B cell (primary cell): ENCODE measurements around the gene WASF2. TPM values are rescaled to one million over a fixed set of nuclear protein-coding genes. Genes with fewer than 3 reads are reported as not detected.

Source experiments
- ATAC-seq: fragments of 200-7000 bp; cut with Tn5 transposase; one replicate; pipeline ENCODE4 v1.10.0; 2021; ENCODE audit warnings: low read depth, mild to moderate bottlenecking, moderate number of reproducible peaks, moderate library complexity
- CTCF ChIA-PET: fragments of 350-600 bp; sonication (Branson Sonifier 250); formaldehyde crosslinking; loops from one replicate; lab custom pipeline; 2021; ENCODE audit warnings: antibody characterized with exemption, inconsistent platforms; lab: Charles Lee
- POLR2A ChIA-PET: fragments of 350-600 bp; sonication (Branson Sonifier 250); formaldehyde crosslinking; loops from one replicate; lab custom pipeline; 2021; ENCODE audit warnings: antibody characterized with exemption; lab: Charles Lee
- DNase-seq: peaks from one replicate; pipeline ENCODE4 v3.0.0; 2013
- H2AFZ ChIP-seq: 2 replicates; pipeline ENCODE4 v1.6.1; 2012; ENCODE audit warnings: mild to moderate bottlenecking, low read depth, low read length; ENCODE audit not compliant: insufficient read depth, poor library complexity, severe bottlenecking
- H3K27ac ChIP-seq, 2 donors: 1 replicate in 1 of 2; 2 replicates in 1 of 2; pipeline ENCODE4 v1.5.1; 2012 to 2013; ENCODE audit warnings: low read length in 2 of 2, mild to moderate bottlenecking in 2 of 2, moderate library complexity in 1 of 2
- H3K27me3 ChIP-seq, 4 experiments: fragments of 200-600 bp in 1 of 4; sonication (generic) in 1 of 4; replicated peaks in 1 of 4; 1 replicate in 2 of 4; 2 replicates in 2 of 4; pipeline versions ENCODE4 v1.6.1 to v1.7.0; 2013 to 2016; ENCODE audit warnings: low read length in 3 of 4, mild to moderate bottlenecking in 2 of 4, mixed read lengths in 1 of 4, moderate library complexity in 1 of 4; ENCODE audit not compliant: insufficient read depth in 4 of 4, control insufficient read depth in 3 of 4; ENCODE audit errors: control extremely low read depth in 1 of 4
- H3K36me3 ChIP-seq, 2 experiments: replicated peaks in 1 of 2; 1 replicate in 1 of 2; 2 replicates in 1 of 2; pipeline versions ENCODE4 v1.6.1 to v1.7.1; 2013; ENCODE audit warnings: low read length in 1 of 2; ENCODE audit not compliant: insufficient read depth in 2 of 2, control insufficient read depth in 1 of 2; ENCODE audit errors: control extremely low read depth in 1 of 2, extremely low read depth in 1 of 2
- H3K4me1 ChIP-seq, 2 donors: fragments of 200-600 bp in 1 of 2; sonication (generic) in 1 of 2; 1 replicate in 1 of 2; 2 replicates in 1 of 2; pipeline versions ENCODE4 v1.5.1 to v1.6.1; 2013 to 2017; ENCODE audit warnings: low read length in 2 of 2; ENCODE audit not compliant: control insufficient read depth in 2 of 2, insufficient read depth in 2 of 2
- H3K4me2 ChIP-seq: replicated peaks from 2 replicates; pipeline ENCODE3; 2012; ENCODE audit warnings: mild to moderate bottlenecking, low read depth, low read length; ENCODE audit not compliant: poor library complexity, severe bottlenecking
- H3K4me3 ChIP-seq, 5 experiments: fragments of 200-600 bp in 1 of 5; sonication (generic) in 1 of 5; 1 replicate in 3 of 5; 2 replicates in 2 of 5; pipeline versions ENCODE4 v1.5.1 to v1.7.0; 2011 to 2016; ENCODE audit warnings: low read length in 4 of 5, mild to moderate bottlenecking in 4 of 5, low read depth in 2 of 5, control low read depth in 1 of 5, moderate library complexity in 1 of 5; ENCODE audit not compliant: insufficient read depth in 1 of 5; ENCODE audit errors: control extremely low read depth in 1 of 5, extremely low read depth in 1 of 5
- H3K79me2 ChIP-seq: fragments of 200-600 bp; sonication (generic); one replicate; pipeline ENCODE4 v1.6.0; 2016; ENCODE audit warnings: low read length; ENCODE audit not compliant: control insufficient read depth, insufficient read depth
- H3K9ac ChIP-seq: fragments of 200-600 bp; sonication (generic); 2 replicates; pipeline ENCODE4 v1.6.1; 2017; ENCODE audit warnings: mild to moderate bottlenecking, low read length, moderate library complexity
- H3K9me3 ChIP-seq, 3 donors: one replicate each; pipeline versions ENCODE4 v1.6.1 to v1.7.1; 2013; ENCODE audit warnings: low read length in 2 of 3; ENCODE audit not compliant: control insufficient read depth in 2 of 3, insufficient read depth in 1 of 3; ENCODE audit errors: control extremely low read depth in 1 of 3
- H4K20me1 ChIP-seq: 2 replicates; pipeline ENCODE4 v1.6.0; 2012; ENCODE audit warnings: mild to moderate bottlenecking, low read length; ENCODE audit not compliant: insufficient read depth, control insufficient read depth, poor library complexity, severe bottlenecking
- H3K27ac Mint-ChIP-seq: one replicate; pipeline ENCODE4 v1.8.0; 2021; ENCODE audit warnings: mixed read lengths
- H3K27me3 Mint-ChIP-seq: one replicate; pipeline ENCODE4 v1.8.0; 2021; ENCODE audit warnings: mixed read lengths
- H3K4me1 Mint-ChIP-seq: one replicate; pipeline ENCODE4 v1.8.0; 2021; ENCODE audit warnings: mixed read lengths
- H3K4me3 Mint-ChIP-seq: one replicate; pipeline ENCODE4 v1.8.0; 2021; ENCODE audit warnings: mixed read lengths
- H3K9me3 Mint-ChIP-seq: one replicate; pipeline ENCODE4 v1.8.0; 2022; ENCODE audit warnings: mixed read lengths; ENCODE audit not compliant: insufficient read depth
- CTCF ChIP-seq: fragments of 200-600 bp; IDR thresholded peaks from one replicate; pipeline ENCODE4 v1.8.0; 2022; ENCODE audit warnings: antibody characterized with exemption, mild to moderate bottlenecking
- EZH2 ChIP-seq: IDR thresholded peaks from 2 replicates; pipeline ENCODE4 v1.6.1; 2012; ENCODE audit warnings: borderline replicate concordance, low read depth, mild to moderate bottlenecking, moderate library complexity, low read length; ENCODE audit not compliant: insufficient read depth, poor library complexity, severe bottlenecking
- WGBS: methylation state at CpG from one replicate; pipeline ENCODE4 v1.1.5; 2013; ENCODE audit warnings: missing lambda C conversion rate; ENCODE audit not compliant: insufficient coverage; 5-methylcytosine and 5-hydroxymethylcytosine counted together
- intact Hi-C: fragments of 100-400 bp; cut with micrococcal nuclease; formaldehyde crosslinking; loops from one replicate; pipeline ENCODE4 v1.10.0; 2022
- polyA plus RNA-seq: library from polyadenylated mRNA; depleted of rRNA; stranded (reverse); fragments of >200 nt; gene quantifications from 2 replicates; pipeline ENCODE4 v1.2.3, GENCODE V29; 2012
- total RNA-seq, 2 donors: library from RNA; stranded (reverse); fragments of 120-200 nt in 1 of 2; gene quantifications; 1 replicate in 1 of 2; 2 replicates in 1 of 2; pipeline versions ENCODE4 v1.2.3 to v1.2.4, GENCODE V29; 2013 to 2022

The WASF2 gene
- total and polyA plus RNA-seq, 2 donors (not counting 1 experiment from before 2014, with no cell fraction given): 67.4 to 169 TPM

GRCh38 chr1:27507960-27508665 is 18.1 kb upstream of the WASF2 start:
- H3K27ac Mint-ChIP-seq: peak overlapping the region; percentile 68
- 97% methylated on average over 6 of the region's 6 CpGs for WGBS
- no peak overlapping the region for H3K4me3 Mint-ChIP-seq

More at GRCh38 chr1:27507960-27508665, 18.1 kb upstream of the WASF2 start:
- H2AFZ ChIP-seq: no peak overlapping the region
- intact Hi-C loops: no loop called here
- ATAC-seq: no peak
- no peak overlapping the region for H3K4me2 ChIP-seq
- H3K9ac ChIP-seq: no peak overlapping the region
- H3K27ac ChIP-seq: no peak overlapping the region
- DNase-seq: no peak
- no peaks in the 10 kb centered on the region for H3K9me3 Mint-ChIP-seq
- TF ChIP-seq CTCF: no peak
- TF ChIP-seq EZH2: no peak
- no peaks in the 10 kb centered on the region for H3K27me3 ChIP-seq
- H3K4me1 Mint-ChIP-seq: peaks cover 3% of the 10 kb centered on the region
- no peaks in the 10 kb centered on the region for H3K9me3 ChIP-seq
- no peaks in the 10 kb centered on the region for H3K36me3 ChIP-seq
- H3K4me3 ChIP-seq: no peak overlapping the region
- ChIA-PET CTCF (interaction anchor here (0.5 to 1.6 kb wide), 3 partner anchors 33 to 99 kb away, joined by 3 to 4 read pairs (median 4); no protein-coding TSS in a partner anchor), POLR2A (interaction anchor here (0.6 to 0.7 kb wide), 3 partner anchors 13 to 95 kb away, joined by 3 to 4 read pairs (median 3); no protein-coding TSS in a partner anchor)
- no peaks in the 10 kb centered on the region for H3K27me3 Mint-ChIP-seq
- H3K4me1 ChIP-seq: no peaks in the 10 kb centered on the region
- no peaks in the 10 kb centered on the region for H3K79me2 ChIP-seq
- H4K20me1 ChIP-seq: no peaks in the 10 kb centered on the region
